ENCODE data around the gene TRPV6. TPM values are rescaled to one million over a fixed set of nuclear protein-coding genes. Genes with fewer than 3 reads are reported as not detected.

The TRPV6 gene
- total RNA-seq, 1 experiment from 2014 or later = 4.0 TPM

DNA sequence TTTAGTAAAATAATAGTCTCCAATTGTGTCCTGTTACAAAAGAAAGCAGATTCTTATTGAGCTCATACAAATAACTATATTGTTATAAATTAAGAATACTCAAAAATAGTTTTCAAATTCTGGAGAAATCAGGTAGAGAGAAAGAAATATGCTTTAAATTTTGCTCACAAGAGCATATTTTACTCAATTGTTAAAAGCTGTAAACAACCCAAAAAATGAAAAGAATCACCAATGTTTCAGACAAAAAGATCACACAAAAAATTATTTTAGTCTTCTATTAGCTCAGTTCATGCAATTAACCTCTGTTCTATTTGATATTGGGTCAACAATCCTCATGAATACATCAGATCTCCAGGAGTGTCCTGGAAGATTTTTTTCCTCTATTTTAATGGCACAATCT lies 18.6 kb upstream of the TRPV6 start:
- Histone ChIP-seq H3K36me3 (ENCODE audit: control insufficient read depth, insufficient read depth, low read length) (no peaks in the 10 kb centered on the region), H3K27me3 (replicated peaks; ENCODE audit: control insufficient read depth, insufficient read depth, low read length) (no peaks in the 10 kb centered on the region), H3K4me3 (ENCODE audit: low read depth, low read length) (no peak overlapping the region), H3K4me1 (peaks cover 35% of the 10 kb centered on the region), H3K9me3 (peaks cover 11% of the 10 kb centered on the region)
- no peak for DNase-seq
- intact Hi-C loops (cut with micrococcal nuclease; ENCODE audit: unreplicated experiment) = no loop called here
- H3K4me3 Mint-ChIP-seq (ENCODE audit: unreplicated experiment) = no peak overlapping the region
- no peaks in the 10 kb centered on the region for H3K27me3 Mint-ChIP-seq (ENCODE audit: insufficient read depth, unreplicated experiment)
- H3K9me3 Mint-ChIP-seq (ENCODE audit: unreplicated experiment) = peaks cover 19% of the 10 kb centered on the region
- CTCF ChIA-PET = no interaction called here
- no peak for TF ChIP-seq CTCF (IDR thresholded peaks at IDR 0.05; ENCODE audit: insufficient read depth in 1 of 2, low read depth in 1 of 2, low read length in 1 of 2, severe bottlenecking in 1 of 2, unreplicated experiment in 1 of 2)
- POLR2A ChIA-PET = no interaction called here
- no TSS peak for BruUV-seq (replicated peaks)
- H3K36me3 Mint-ChIP-seq (ENCODE audit: insufficient read depth, unreplicated experiment) = no peaks in the 10 kb centered on the region
- H3K4me1 Mint-ChIP-seq (ENCODE audit: low read depth, unreplicated experiment) = peaks cover 31% of the 10 kb centered on the region
- no peak overlapping the region for H3K27ac Mint-ChIP-seq (ENCODE audit: unreplicated experiment)

GRCh38 chr7:142901426-142902259 lies 16.1 kb upstream of the TRPV6 start:
- H3K4me1 Mint-ChIP-seq (ENCODE audit: low read depth, unreplicated experiment) = peaks cover 32% of the 10 kb centered on the region
- Histone ChIP-seq H3K4me1 (peaks cover 49% of the 10 kb centered on the region), H3K4me3 (ENCODE audit: low read depth, low read length) (no peak overlapping the region), H3K9me3 (peaks cover 11% of the 10 kb centered on the region), H3K27me3 (replicated peaks; ENCODE audit: control insufficient read depth, insufficient read depth, low read length) (no peaks in the 10 kb centered on the region), H3K36me3 (ENCODE audit: control insufficient read depth, insufficient read depth, low read length) (no peaks in the 10 kb centered on the region)
- H3K36me3 Mint-ChIP-seq (ENCODE audit: insufficient read depth, unreplicated experiment) = no peaks in the 10 kb centered on the region
- peak overlapping the region; percentile 7 for H3K4me3 Mint-ChIP-seq (ENCODE audit: unreplicated experiment)
- intact Hi-C loops (cut with micrococcal nuclease; ENCODE audit: unreplicated experiment) = loop anchor here (1.0 kb wide), 1 partner anchor 56 kb away; no protein-coding TSS in a partner anchor
- no peak for TF ChIP-seq CTCF (IDR thresholded peaks at IDR 0.05; ENCODE audit: insufficient read depth in 1 of 2, low read depth in 1 of 2, low read length in 1 of 2, severe bottlenecking in 1 of 2, unreplicated experiment in 1 of 2)
- H3K9me3 Mint-ChIP-seq (ENCODE audit: unreplicated experiment) = no peaks in the 10 kb centered on the region
- no peaks in the 10 kb centered on the region for H3K27me3 Mint-ChIP-seq (ENCODE audit: insufficient read depth, unreplicated experiment)
- peak overlapping the region; percentile 18 for H3K27ac Mint-ChIP-seq (ENCODE audit: unreplicated experiment)
- peak; percentile 46 to 63 for DNase-seq
- ChIA-PET CTCF (interaction anchor here (1.0 kb wide), 1 partner anchor 55 kb away, joined by 4 read pairs; no protein-coding TSS in a partner anchor), POLR2A (no interaction called here)
- BruUV-seq (replicated peaks) = no TSS peak

GRCh38 chr7:142899661-142900060 lies 14.1 kb upstream of the TRPV6 start:
- TF ChIP-seq CTCF (IDR thresholded peaks at IDR 0.05; ENCODE audit: insufficient read depth in 1 of 2, low read depth in 1 of 2, low read length in 1 of 2, severe bottlenecking in 1 of 2, unreplicated experiment in 1 of 2) = no peak
- ChIA-PET CTCF (interaction anchor here (1.6 kb wide), 1 partner anchor 10 kb away, joined by 6 read pairs; no protein-coding TSS in a partner anchor), POLR2A (no interaction called here)
- H3K4me1 Mint-ChIP-seq (ENCODE audit: low read depth, unreplicated experiment) = peaks cover 50% of the 10 kb centered on the region
- H3K36me3 Mint-ChIP-seq (ENCODE audit: insufficient read depth, unreplicated experiment) = no peaks in the 10 kb centered on the region
- H3K27me3 Mint-ChIP-seq (ENCODE audit: insufficient read depth, unreplicated experiment) = no peaks in the 10 kb centered on the region
- Histone ChIP-seq H3K36me3 (ENCODE audit: control insufficient read depth, insufficient read depth, low read length) (no peaks in the 10 kb centered on the region), H3K27me3 (replicated peaks; ENCODE audit: control insufficient read depth, insufficient read depth, low read length) (no peaks in the 10 kb centered on the region), H3K9me3 (no peaks in the 10 kb centered on the region), H3K4me1 (peaks cover 65% of the 10 kb centered on the region), H3K4me3 (ENCODE audit: low read depth, low read length) (no peak overlapping the region)
- H3K9me3 Mint-ChIP-seq (ENCODE audit: unreplicated experiment) = no peaks in the 10 kb centered on the region
- intact Hi-C loops (cut with micrococcal nuclease; ENCODE audit: unreplicated experiment) = no loop called here
- H3K27ac Mint-ChIP-seq (ENCODE audit: unreplicated experiment) = no peak overlapping the region
- no peak overlapping the region for H3K4me3 Mint-ChIP-seq (ENCODE audit: unreplicated experiment)
- no TSS peak for BruUV-seq (replicated peaks)
- DNase-seq = no peak

Measured in Caco-2 (cell line).